HL-60 (cell line): ENCODE data around the gene DBP.

Experiments
- DNase-seq, 2 experiments: peaks; one replicate each; pipeline ENCODE4 v3.0.0-alpha.2; 2010 to 2020; ENCODE audit warnings: low read depth in 1 of 2, low spot score in 1 of 2
- H3K27ac ChIP-seq: fragments of 250-450 bp; sonication (Bioruptor Pico); replicated peaks from 2 replicates; pipeline ENCODE4 v1.5.1; 2020; ENCODE audit warnings: mild to moderate bottlenecking, moderate library complexity
- H3K27me3 ChIP-seq: fragments of 250-450 bp; sonication (Bioruptor Pico); 2 replicates; pipeline ENCODE4 v1.5.1; 2021; ENCODE audit warnings: mild to moderate bottlenecking, moderate library complexity; ENCODE audit not compliant: insufficient read depth, poor library complexity, severe bottlenecking
- H3K4me3 ChIP-seq: replicated peaks from 2 replicates; pipeline ENCODE4 v1.5.1; 2011; ENCODE audit warnings: mild to moderate bottlenecking, control low read depth, low read length; ENCODE audit not compliant: insufficient read depth
- CTCF ChIP-seq: IDR thresholded peaks from one replicate; pipeline ENCODE4 v1.5.1; 2011; ENCODE audit warnings: low read length, control low read depth, inconsistent platforms; ENCODE audit not compliant: insufficient read depth
- GABPA ChIP-seq: IDR thresholded peaks from 2 replicates; pipeline ENCODE4 v1.6.1; 2012; ENCODE audit warnings: low read depth
- POLR2AphosphoS5 ChIP-seq: IDR thresholded peaks from 2 replicates; pipeline ENCODE4 v1.6.1; 2012; ENCODE audit warnings: low read depth
- REST ChIP-seq: IDR thresholded peaks from 2 replicates; pipeline ENCODE4 v1.6.1; 2012; ENCODE audit warnings: low read depth; ENCODE audit not compliant: insufficient replicate concordance
- SPI1 ChIP-seq: IDR thresholded peaks from 2 replicates; pipeline ENCODE4 v1.6.1; 2012; ENCODE audit warnings: low read depth, mild to moderate bottlenecking, borderline replicate concordance

DBP gene

GRCh38 chr19:48671446-48671995 is 34.3 kb upstream of the DBP start:
- H3K27me3 ChIP-seq, result no peaks in the 10 kb centered on the region
- no peak overlapping the region for H3K27ac ChIP-seq
- no peak for DNase-seq
- TF ChIP-seq REST (no peak), CTCF (no peak), POLR2AphosphoS5 (no peak), GABPA (no peak), SPI1 (no peak)
- no peak overlapping the region for H3K4me3 ChIP-seq

DNA sequence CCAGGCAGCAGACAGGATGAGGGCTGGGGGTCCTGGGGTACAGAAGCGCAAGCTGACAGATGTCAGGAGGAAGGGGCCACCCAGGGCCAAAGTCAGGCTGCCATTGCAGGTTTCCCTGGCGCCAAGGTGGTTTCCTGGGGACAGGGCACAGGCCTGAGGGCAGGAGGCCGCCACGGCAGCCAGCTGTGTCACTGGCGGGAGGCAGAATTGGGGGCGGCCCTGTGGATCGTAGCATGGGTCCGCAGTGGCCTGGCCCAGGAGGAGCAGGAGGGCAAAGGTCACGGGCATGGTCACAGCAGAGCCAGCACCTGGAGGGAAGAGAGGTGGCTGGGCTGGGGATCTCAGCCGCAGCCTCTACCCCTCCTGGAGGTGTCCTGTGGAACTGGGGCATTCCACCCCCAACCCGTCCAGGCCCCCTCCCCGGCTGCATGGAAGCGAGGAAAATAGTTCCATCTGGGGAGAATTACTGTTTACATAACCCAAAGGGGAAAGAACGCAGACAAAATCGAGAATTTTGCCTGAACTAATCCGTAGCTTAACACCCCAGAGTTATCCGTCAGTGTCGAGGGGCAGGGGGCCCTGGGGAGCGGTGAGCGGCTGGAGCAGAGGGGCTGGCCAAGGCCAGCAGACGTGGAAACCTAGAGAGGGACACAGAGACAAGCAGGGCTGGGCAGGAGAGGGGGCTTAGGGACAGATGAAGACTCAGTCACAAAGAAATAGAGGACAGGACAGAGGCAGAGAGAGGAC is 33.7 kb upstream of the DBP start:
- no peaks in the 10 kb centered on the region for H3K27me3 ChIP-seq
- no peak overlapping the region for H3K27ac ChIP-seq
- no peak for TF ChIP-seq CTCF
- TF ChIP-seq POLR2AphosphoS5, result no peak
- TF ChIP-seq GABPA, result no peak
- no peak for TF ChIP-seq REST
- no peak for TF ChIP-seq SPI1
- H3K4me3 ChIP-seq, result no peak overlapping the region
- DNase-seq, result no peak

GRCh38 chr19:48669903-48670668 is 32.9 kb upstream of the DBP start:
- Histone ChIP-seq H3K27ac (no peak overlapping the region), H3K4me3 (no peak overlapping the region), H3K27me3 (no peaks in the 10 kb centered on the region)
- TF ChIP-seq REST (no peak), POLR2AphosphoS5 (no peak), CTCF (no peak), SPI1 (no peak), GABPA (no peak)
- DNase-seq, result no peak
